HG02943 (cell line): Measurements from ENCODE around the gene IPO13.

ENCODE experiments used
- ATAC-seq: cut with Tn5 transposase; IDR thresholded peaks from one replicate; pipeline ENCODE4 v1.9.1; 2021; ENCODE audit warnings: mild to moderate bottlenecking, low read depth, moderate library complexity; ENCODE audit not compliant: unreplicated experiment

Gene IPO13

DNA sequence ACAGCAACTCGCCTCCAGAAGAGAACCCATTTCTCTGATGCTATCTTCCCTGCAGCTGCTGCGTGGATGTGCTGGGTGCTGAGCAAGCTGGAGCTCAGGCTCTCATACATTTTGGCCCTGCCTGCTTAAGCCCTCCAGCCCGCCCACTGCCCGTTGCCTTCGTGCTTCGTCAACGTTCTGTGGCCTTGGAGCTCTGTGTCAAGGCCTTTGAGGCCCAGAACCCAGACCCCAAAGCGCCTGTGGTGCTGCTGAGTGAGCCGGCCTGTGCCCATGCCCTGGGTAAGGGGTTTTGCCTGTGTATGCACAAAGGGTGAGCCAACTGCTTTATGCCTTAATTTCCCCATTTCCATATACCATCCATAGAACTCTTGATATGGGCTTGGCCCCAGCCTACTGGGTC is 24.2 kb downstream of the IPO13 start:
- no peak for ATAC-seq

- ATAC-seq = no peak
These were observed 24.7 kb downstream of the IPO13 start for GRCh38 chr1:43971336-43971980.

DNA sequence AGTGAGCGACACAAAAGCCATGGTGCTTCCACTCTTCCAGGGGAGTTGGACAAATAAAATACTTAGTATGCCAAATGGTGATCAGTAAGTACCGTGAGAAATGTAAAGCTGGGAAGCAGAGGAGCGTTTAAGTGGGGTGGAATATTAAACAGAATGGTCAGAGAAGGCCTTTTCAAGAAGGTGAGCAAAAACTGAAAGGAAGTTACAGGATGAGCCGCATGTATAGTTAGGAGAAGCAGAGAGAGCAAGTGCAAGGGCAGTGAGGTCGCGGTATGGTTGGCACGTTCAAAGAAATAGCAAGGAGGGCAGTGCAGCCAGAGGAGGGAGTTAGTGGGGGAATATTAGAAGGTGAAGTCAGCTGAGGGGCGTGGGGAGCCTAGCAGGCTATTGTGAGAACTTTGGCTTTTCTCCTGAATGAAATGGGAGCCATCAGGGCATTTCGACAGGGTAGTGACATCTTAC is 27.3 kb downstream of the IPO13 start:
- ATAC-seq = no peak

DNA sequence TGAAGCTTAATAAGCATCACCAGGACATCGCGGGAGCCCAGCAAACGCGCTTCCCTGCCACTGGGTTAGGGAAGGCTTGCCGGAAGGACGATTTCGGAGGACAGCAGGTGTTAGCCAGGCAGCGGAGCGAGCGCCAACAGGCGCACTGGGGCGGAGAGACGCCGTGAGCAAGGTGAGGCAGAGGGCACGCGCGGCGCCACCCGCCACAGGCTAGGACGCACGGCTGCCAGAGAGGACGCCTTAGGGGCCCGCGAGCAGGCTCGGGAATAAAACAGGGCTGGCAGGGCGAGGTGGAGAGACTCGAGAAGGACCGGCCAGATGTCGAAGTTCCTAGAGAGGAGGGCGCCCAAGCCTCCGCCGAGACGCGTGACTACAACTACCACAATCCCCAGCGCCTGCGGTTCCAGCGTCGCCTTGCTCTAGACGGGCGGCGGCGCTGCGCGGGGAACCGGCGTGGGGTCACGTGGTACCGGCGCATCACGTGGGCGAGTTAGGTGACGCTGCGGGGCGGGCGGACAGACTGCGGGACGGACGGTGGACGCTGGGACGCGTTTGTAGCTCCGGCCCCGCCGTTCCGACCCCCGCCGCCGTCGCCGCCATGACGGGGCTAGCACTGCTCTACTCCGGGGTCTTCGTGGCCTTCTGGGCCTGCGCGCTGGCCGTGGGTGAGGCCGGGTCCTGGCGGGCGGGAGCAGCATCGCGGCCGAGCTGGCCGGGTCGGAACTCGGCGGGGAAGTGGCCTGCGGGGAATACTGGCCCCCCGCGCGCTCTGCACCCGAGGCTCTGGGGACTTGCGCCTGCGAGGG is 27.9 kb downstream of the IPO13 start, which contains the start of gene ATP6V0B:
ATP6V0B (plus strand) TSS at position 518 of the 806 bp plus-strand sequence; CDS start at position 599, 81 bp downstream.
- peak; percentile 56 for ATAC-seq

DNA sequence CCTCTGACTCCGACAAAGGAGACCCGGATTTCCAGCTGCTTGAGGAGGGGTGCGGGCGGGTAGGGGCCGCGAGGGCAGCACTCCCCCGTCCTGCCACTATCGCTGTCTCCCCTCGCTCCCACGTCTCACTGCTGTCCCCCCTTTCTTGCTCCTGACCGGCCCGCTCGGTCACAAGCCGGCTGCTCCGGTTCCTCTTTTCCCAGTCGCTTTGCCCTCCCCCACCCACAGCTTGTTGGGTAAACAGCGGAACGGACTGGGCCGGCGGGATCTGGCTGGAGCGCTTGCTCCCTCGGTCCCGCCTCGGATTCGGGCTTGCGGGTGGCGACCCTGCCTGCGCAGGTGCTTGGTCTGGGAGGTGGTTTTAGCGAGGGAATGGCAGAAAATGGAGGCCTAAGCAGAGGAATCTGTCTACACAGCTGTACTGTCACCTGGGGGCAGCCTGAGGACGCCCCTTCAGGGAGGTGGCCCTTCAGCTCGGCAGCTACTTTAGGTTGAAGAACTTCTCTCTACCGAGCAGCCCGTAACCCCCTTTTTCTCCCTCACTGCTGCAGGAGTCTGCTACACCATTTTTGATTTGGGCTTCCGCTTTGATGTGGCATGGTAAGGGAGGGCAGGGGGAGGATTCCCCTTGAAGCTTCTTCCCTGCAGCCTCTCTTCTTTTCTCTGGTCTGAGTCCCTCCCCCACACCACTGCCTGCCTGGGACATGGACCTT is 28.7 kb downstream of the IPO13 start:
- peak; percentile 6 for ATAC-seq

DNA sequence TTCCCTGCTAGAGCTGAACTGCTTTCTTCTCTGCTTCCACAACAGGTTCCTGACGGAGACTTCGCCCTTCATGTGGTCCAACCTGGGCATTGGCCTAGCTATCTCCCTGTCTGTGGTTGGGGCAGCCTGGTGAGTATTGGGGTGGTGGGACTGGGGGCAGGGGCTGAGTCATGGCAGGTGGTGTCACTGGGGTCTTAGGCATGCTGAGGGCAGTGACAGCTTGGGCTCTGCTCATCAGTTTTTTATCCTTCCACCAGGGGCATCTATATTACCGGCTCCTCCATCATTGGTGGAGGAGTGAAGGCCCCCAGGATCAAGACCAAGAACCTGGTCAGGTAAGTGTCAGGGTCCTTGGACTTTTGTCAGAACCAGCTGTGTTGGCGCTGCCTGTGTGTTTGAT is 29.3 kb downstream of the IPO13 start:
- no peak for ATAC-seq

GRCh38 chr1:43976890-43977289 is 30.1 kb downstream of the IPO13 start:
- no peak for ATAC-seq

DNA sequence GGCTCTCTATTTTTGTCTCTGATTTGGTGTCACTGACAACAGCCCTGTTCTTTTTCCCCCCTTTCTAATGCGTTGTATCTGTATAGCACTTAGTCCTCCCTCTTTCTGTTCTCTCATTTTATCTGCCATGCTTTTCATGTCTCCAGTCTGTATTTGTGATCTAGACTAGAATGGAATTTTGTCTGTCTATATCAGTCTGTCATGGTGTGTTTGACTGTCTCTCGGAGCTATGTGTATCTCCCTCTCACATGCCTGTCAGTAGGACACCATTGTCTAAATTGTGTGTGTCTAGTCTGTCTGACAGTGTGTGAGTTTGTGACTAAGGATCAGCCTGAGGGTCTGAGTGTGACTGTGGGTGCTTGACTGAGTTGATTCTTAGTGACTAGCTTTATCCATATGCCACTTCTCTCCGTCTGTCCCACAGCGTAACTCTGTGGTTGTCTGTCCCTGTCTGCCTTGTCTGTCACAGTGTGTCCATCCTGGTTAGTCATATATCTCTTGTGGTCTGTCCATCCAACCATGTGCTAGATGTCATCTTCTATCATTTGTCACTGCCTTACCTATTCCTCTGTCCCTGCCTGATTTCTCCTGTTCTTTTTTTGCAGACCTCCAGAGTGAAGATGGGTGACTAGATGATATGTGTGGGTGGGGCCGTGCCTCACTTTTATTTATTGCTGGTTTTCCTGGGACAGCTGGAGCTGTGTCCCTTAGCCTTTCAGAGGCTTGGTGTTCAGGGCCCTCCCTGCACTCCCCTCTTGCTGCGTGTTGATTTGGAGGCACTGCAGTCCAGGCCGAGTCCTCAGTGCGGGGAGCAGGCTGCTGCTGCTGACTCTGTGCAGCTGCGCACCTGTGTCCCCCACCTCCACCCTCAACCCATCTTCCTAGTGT is 30.9 kb downstream of the IPO13 start:
- no peak for ATAC-seq

GRCh38 chr1:43978264-43978550 is 31.5 kb downstream of the IPO13 start:
- no peak for ATAC-seq

DNA sequence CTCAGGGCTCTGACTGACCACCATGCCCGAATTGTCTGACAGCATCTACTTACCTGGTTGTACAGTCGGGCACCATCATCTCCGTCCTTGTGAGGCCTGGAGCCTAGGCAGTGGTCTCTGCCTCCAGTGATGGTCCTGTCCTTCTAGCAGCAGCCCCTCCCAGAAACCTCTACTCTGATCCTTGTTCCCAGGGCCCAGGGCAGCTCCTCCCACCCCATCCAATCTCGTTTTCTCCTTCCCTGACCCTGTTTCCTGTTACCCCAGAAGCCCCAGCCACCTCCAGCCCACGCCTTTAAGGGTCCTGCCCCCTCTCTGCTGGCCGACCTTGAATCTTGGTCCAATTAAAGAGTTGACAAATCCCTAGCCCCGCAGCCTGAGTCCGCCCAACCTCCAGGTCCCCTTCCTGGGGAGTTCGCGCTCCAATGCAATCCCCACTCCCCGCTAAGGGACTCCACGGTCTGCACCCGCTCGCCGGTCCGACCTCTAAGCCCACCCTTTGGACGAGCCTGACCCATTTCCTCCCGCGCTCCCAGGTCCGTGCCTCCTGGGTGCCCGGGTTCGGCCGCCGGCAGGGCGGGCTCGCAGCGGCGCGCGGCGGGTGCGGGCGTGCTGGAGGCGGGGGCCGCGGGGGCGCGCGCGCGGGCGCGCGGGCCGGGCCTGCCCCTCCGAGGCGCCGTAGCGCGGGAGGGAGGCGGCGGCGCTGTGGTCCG is 32.0 kb downstream of the IPO13 start, which contains the start of gene B4GALT2:
B4GALT2 (plus strand) TSS at position 660 of the 710 bp plus-strand sequence. CDS start 1,951 bp downstream, outside the sequence.
- no peak for ATAC-seq

- no peak for ATAC-seq
These were observed 32.4 kb downstream of the IPO13 start for GRCh38 chr1:43979261-43979527.

- ATAC-seq = no peak
These were observed 32.9 kb downstream of the IPO13 start for GRCh38 chr1:43979528-43980254.

DNA sequence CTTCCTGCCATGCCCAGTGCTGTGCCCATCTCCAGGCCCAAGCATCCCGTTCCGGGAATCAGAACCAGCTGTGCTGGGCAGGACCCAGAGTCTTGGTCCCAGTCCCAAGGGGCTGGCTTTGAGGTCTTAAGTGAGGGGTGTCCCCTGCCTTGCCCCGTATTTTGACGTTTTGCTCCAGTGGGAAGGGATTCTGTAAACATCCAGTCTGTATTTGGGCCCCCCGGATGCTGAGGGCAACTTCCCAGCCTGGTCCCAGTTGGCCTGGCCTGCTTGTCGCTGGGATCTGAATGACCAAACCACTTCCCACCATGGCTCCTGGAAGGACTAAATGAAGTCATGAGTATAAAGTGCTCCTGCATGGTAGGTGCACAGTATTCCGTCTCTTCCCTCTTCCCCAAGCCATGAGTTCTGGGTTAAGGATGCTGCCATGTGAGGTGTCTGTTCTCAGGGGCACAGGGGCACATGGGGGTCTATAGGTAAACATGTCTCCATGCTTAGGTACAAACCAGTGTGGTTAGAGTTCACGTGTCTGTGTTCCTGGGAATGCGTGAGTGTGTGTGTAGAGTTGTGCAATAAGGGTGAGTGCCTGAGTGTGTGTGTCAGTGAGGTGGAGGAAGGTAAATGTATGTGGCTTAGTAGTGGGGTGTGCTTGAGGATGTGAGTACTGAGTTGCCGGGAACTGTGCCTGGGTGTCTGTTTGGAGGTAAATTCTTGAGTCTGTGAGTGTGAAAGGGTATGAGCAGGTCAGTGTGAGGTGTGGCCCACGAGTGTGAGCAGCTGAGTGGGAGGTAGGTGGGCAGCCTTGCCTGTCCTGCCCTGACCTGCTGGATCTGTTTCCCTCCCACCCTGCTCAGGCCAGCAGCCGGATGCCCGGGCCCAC is 33.7 kb downstream of the IPO13 start:
- no peak for ATAC-seq

- ATAC-seq = no peak
These were observed 34.4 kb downstream of the IPO13 start for GRCh38 chr1:43981135-43981491.

- no peak for ATAC-seq
These were observed 34.9 kb downstream of the IPO13 start for GRCh38 chr1:43981636-43982035.

DNA sequence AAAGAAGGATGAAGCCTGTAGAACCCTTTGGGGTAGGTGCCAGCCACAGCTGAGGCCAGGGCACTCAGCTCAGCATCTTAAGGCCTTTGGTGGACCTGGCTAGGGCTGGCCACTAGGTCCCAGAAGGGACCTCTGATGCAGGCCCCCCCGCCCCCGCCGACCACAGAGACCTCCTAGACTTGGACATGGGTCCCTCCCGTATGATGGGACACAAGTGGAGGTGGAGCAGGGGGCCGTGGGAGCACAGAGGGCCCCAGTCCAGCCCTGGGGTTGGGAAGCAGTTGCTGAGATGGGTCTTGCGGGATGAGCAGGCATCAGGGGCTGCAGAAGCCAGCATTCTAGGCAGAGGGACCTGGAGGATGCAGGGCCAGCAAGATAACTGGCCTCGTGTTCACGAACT is 35.5 kb downstream of the IPO13 start:
- no peak for ATAC-seq

- no peak for ATAC-seq
These were observed 36.1 kb downstream of the IPO13 start for GRCh38 chr1:43982808-43983207.

DNA sequence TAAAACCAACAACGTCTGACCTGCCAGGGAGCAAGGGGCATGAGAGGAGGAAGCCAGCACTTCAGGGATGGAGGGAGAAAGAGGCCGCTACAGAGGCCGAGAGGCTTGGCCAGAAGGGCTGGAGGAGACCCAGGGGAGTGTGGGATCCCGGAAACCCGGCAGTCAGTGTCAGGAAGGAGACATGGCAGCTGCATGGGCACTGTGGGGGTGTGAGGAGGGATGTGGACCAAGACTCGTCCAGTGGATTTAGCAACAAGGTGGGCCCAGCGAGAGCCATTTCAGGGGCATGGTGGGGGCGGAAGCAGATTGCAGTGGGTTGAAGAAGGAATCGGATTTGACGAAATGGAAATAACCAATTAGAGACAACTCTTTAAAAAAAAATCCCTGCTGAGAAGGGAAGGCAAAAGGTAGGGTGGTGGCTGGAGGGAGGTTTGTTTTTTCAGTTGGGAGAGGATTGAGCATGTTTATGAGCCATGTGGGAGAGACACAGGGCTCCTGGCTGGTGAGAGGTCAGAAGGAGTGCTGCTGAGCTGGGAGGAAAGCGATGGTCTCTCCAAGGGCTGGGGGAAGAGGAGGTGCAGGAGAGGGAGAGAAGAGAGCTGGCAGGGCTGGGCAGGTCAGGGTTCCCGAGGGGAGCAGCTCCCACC is 36.6 kb downstream of the IPO13 start:
- no peak for ATAC-seq
